Activated T-cell treated with anti-CD3 and anti-CD28 coated beads for 1 hour (primary cell): ENCODE results near the gene ZKSCAN1.
"Not testable (repeated sequence)": the region's sequence is repeated elsewhere in the genome, so short reads cannot be mapped to it uniquely, and the experiment has no call there.

Source experiments
- DNase-seq: peaks from one replicate; pipeline ENCODE4 v3.0.0-alpha.2; 2020; ENCODE audit warnings: low read depth

ZKSCAN1 gene

DNA sequence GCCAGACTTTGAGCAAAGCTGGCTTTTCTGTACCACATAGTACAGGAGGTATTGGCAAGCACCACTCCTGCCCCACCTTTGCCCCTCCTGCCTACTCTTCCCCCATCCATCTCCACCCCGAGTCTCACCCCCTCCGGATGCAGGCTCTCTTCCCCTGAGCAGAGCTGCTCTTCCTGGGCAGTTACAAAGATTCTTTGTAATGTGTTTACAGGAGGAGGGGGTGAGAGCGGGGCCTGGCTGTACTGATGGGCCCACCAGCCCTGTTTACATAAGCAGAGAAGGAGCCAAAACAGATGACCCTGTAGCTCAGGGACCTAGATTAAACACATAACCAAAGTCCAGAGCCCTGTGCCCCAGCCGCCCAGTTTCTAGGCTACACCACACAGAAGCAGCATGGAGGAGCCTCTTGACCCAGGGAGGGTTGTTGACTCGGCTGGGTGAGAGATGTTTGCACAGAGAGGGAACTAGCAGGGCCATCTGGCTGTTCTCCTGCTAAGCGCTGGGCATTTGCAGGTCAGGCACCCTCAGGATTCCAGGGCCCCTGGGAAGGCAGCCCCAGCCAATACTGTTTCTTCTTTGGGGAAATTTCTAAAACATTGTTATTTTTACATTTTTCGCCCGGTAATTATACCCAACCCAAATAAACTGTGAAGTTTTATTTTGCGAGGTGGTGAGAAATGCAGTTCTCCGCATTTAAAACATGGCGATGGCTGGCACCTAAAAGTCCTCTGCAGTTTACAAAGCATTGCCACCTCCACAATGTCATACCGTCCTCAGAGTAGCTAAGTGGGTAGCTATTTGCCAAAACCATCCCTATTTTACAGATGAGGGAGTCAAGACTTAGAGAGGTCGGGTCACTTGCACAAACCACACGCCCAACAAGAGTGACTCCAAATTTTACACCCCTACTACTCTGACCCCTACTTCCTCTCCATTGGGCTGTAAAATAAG, 11.4 kb upstream of the ZKSCAN1 start:
- DNase-seq: no peak

- DNase-seq: no peak
Measured at GRCh38 chr7:100007887-100008286, 7.5 kb upstream of the ZKSCAN1 start.

DNA sequence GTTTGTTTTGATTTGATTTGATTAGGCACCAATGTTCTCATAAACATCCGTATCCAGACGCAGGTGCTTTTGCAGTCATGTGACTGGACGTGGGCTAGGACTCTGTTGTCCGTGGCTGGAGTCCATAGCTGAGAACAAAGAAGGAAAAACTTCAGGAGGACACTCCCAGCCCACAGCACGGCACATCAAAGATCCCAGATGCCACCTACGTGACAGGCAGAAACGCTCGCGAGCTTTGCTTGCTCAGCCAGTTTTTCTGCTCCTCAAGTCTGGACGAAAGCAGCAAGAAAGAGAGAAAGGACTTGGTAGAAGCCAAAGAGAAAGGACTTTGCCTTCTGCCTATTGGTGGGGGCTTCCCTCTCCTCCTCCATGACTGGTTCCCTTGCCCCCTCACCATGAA, 6.9 kb upstream of the ZKSCAN1 start:
- DNase-seq: no peak

DNA sequence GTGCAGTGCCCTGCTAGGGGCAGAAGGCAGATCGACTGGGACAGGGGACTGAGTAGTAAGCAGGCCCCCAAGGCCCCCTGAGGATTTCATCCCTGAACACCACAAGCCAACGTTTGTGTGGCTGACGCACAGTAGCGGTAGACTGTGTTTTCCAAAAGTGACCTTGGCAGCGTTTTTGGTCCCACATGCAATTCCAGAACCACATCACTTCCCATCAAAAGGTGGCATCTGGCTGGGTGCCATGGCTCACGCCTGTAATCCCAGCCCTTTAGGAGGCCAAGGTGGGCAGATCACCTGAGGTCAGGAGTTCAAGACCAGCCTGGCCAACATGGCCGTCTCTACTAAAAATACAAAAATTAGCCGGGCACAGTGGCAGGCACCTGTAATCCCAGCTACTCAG, 5.4 kb upstream of the ZKSCAN1 start:
- not testable (repeated sequence) for DNase-seq

DNA sequence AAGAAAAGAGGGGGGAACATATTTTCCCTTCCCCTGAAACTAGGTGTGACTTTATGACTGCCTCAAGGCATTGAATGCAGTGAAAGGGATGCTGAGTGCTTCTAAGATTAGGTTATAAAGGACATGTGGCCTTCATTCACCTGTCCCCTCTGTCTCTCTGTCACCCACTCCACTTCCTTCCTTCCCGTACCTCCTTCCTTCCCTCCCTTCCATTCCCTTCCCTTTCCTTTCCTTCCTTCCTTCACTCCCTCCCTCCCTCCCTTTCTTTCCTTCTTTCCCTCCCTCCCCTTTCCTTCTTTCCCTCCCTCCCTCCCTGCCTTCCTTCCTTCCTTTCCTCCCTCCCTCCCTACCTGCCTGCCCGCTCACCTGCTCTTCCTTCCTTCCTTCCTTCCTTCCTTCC, 4.5 kb upstream of the ZKSCAN1 start:
- DNase-seq: no peak

GRCh38 chr7:100011516-100011915, 3.9 kb upstream of the ZKSCAN1 start:
- DNase-seq: no peak

- DNase-seq: not testable (repeated sequence)
Measured at GRCh38 chr7:100012385-100013327, 2.7 kb upstream of the ZKSCAN1 start.

DNA sequence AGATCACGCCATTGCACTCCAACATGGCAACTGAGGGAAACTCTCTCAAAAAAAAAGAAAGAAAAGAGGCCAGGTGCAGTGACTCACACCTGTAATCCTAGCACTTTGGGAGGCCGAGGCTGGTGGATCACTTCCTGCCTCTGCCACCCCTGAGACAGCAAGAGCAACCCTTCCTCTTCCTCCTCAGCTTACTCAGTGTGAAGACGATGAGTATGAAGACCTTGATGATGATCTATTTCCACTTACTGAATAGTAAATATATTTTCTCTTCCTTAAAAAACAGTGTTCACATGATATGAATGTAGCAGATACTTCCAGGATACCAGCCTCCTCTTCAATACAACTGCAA, 2.1 kb upstream of the ZKSCAN1 start:
- DNase-seq: no peak

DNA sequence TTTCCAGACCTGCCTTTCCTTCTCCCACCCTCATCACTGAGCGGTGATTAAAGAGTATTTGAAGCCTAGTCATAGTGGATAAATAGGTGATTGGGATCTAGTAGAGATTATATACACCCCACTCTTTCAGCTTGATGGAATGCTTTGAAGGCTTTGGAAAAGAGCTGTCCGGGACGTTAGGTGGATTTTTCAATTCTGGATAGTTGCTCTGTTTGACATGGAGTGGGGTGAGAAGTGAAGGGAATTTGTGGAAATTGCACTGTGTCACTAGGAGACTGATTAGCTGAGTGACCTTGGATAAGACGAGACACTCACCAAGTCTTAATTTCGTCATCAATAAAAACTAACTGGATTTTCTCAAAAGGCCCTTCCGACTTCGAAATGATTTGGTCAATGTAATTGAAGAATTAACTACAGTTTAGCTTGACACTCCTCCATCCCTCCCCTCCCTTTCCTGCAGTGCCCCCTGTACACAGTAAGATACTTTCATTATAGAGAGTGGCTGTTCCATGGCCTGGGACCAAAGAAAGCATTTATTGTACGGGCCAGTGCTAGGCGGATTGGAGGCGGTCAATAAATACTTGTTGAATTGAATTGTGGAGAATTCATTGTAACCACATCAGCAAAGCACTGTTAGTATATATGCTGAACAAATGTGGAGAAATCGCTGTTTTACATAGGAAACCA, 962 bp downstream of the ZKSCAN1 start:
- DNase-seq: no peak

- no peak for DNase-seq
Measured at GRCh38 chr7:100017300-100017699, 1.9 kb downstream of the ZKSCAN1 start.

DNA sequence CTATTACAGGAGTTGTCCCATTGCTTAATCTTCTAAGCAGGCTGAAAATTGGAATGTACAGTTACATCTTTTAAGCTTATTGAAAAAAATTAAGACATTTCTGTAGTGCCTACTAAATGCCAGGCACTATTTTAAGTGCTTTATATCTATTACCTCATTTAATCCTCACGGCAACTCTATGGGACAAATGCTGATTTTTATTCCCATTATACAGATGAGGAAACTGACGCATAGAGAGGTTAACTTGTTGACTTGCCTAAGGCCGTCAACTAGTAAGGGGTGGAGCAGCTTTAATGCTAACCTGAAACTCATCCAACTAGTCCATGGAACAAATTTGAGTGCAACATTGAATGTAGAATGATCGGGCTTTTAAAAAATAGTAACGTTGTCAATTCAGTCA, 2.5 kb downstream of the ZKSCAN1 start:
- no peak for DNase-seq

GRCh38 chr7:100019908-100020307, 4.5 kb downstream of the ZKSCAN1 start:
- no peak for DNase-seq

GRCh38 chr7:100021297-100021696, 5.9 kb downstream of the ZKSCAN1 start:
- DNase-seq: no peak

- DNase-seq: no peak
Measured at GRCh38 chr7:100022621-100023020, 7.2 kb downstream of the ZKSCAN1 start.

- no peak for DNase-seq
Measured at GRCh38 chr7:100023526-100023925, 8.1 kb downstream of the ZKSCAN1 start.

DNA sequence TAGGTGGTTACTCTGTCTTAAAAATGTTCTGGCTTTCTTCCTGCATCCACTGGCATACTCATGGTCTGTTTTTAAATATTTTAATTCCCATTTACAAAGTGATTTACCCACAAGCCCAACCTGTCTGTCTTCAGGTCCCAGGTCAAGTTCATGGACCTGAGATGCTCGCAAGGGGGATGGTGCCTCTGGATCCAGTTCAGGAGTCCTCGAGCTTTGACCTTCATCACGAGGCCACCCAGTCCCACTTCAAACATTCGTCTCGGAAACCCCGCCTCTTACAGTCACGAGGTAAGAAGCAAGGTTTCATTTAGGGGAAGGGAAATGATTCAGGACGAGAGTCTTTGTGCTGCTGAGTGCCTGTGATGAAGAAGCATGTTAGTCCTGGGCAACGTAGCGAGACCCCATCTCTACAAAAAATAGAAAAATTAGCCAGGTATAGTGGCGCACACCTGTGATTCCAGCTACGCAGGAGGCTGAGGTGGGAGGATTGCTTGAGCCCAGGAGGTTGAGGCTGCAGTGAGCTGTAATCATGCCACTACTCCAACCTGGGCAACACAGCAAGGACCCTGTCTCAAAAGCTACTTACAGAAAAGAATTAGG, 8.7 kb downstream of the ZKSCAN1 start:
- DNase-seq: no peak

GRCh38 chr7:100027197-100027596, 11.8 kb downstream of the ZKSCAN1 start:
- no peak for DNase-seq

- no peak for DNase-seq
Measured at GRCh38 chr7:100029596-100029995, 14.2 kb downstream of the ZKSCAN1 start.

- DNase-seq: no peak
Measured at GRCh38 chr7:100033526-100033925, 18.1 kb downstream of the ZKSCAN1 start.

DNA sequence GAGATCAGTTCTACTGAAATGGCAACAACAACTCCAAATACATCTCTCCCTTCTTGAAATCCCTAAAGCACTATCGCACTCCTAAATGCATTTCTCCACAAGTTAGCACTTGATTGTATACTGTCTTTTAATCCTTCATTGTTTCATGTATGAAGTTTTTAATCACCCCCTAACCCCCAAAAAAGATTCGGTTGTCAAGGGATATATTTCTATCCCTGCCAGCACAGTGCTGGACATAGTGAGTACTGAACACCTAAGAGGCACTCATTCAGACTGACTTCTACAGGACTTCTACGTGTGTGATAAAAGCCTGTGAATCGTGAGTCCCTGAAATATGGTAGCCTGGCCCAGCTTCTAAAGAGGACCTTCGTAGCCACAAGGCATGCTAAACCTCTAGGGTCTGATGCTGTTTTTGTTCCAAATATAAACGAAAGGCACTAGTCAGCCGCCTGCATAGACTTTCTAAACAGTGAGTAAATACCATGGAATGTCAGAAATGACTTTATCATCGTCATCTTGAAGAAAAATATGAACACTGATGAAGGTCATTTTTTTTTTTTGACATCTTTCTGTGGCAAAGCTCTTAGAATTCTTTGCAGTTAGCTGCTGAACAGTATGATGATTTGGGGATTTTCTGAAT, 19.6 kb downstream of the ZKSCAN1 start:
- DNase-seq: no peak

DNA sequence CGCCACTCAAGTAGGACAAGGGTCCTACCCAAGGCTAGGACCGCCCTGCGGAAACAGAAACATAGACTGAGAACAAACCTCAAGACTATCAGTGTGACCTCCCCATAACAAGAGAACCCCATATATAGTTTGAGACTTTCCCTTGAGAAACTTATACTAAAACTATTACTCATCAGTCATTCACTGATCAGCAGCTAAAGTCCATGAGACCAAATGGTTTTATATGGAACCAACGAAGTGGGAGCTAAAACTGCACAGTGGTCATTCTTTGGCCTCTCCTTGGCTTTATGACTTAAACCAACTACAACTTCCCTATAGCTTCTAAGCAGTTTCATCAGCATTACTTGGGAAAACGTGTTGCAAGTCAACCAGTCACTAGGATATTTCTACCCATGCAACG, 20.5 kb downstream of the ZKSCAN1 start:
- no peak for DNase-seq
